Pancreas (tissue), 10 donors: ENCODE results near the gene STK24. TPM values are rescaled to one million over a fixed set of nuclear protein-coding genes. Genes with fewer than 3 reads are reported as not detected.

Experiments
- ATAC-seq, 4 donors: fragments of 200-7000 bp; cut with Tn5 transposase; one replicate each; pipeline versions ENCODE4 v1.8.0 to v1.9.1; 2020; ENCODE audit warnings: mild to moderate bottlenecking in 4 of 4, moderate library complexity in 4 of 4
- DNase-seq, 6 donors: peaks; one replicate each; pipeline ENCODE4 v3.0.0-alpha.2; 2020
- FAIRE-seq: peaks from 2 replicates; lab custom pipeline; 2012; peaks lifted over from hg19 to GRCh38; lab: Jason Lieb, UNC
- H3K27ac ChIP-seq, 4 donors: fragments of 200-600 bp; sonication (generic); 1 replicate in 3 of 4; 2 replicates in 1 of 4; pipeline versions ENCODE4 v1.5.0 to v1.8.0; 2020
- H3K27me3 ChIP-seq, 4 donors: fragments of 200-600 bp; one replicate each; pipeline ENCODE4 v1.8.0; 2021
- H3K36me3 ChIP-seq, 3 donors: fragments of 200-600 bp; sonication (generic) in 1 of 3; one replicate each; pipeline versions ENCODE4 v1.5.0 to v1.8.0; 2020 to 2021
- H3K4me1 ChIP-seq, 3 donors: fragments of 200-600 bp; one replicate each; pipeline ENCODE4 v1.8.0; 2021
- H3K4me3 ChIP-seq, 4 donors: fragments of 200-600 bp; sonication (generic) in 2 of 4; one replicate each; pipeline versions ENCODE4 v1.5.0 to v1.8.0; 2020 to 2021
- H3K9me3 ChIP-seq, 4 donors: fragments of 200-600 bp; one replicate each; pipeline ENCODE4 v1.8.0; 2021
- CTCF ChIP-seq, 4 donors: fragments of 200-600 bp; sonication (generic) in 3 of 4; IDR thresholded peaks; one replicate each; pipeline versions ENCODE4 v1.5.0 to v1.8.0; 2021; ENCODE audit warnings: antibody characterized with exemption in 4 of 4
- WGBS, 2 donors: extraction: QIAGEN DNeasy Blood & Tissue Kit; methylation state at CpG; one replicate each; pipeline ENCODE4 v1.1.7; 2013; 5-methylcytosine and 5-hydroxymethylcytosine counted together
- intact Hi-C, 3 donors: fragments of 100-400 bp; cut with DNase I; formaldehyde crosslinking; loops; one replicate each; pipeline versions ENCODE4 v1.11.1 to v1.14.2; 2022
- polyA plus RNA-seq, 2 donors: library from polyadenylated mRNA; stranded (reverse); fragments of 200-250 nt; gene quantifications; one replicate each; pipeline ENCODE4 v1.2.3, GENCODE V29; 2013
- total RNA-seq, 6 donors: library from RNA; stranded (reverse); fragmentation: NEBNext Ultra II Directional in 4 of 6; extraction: Animal tissue kit (Norgen Biotek cat#: 25700) in 4 of 6; gene quantifications; one replicate each; pipeline versions ENCODE4 v1.2.1 to v1.2.4, GENCODE V29; 2021 to 2023
- donor health status: healthy with polysubstance abuse.
- donor health status: DM: no; HTN: no; CAD: no; lungs with moderate emphysema.
- donor health status: DM: no; HTN: no; CAD: no.
- donor health status: control.
- donor health status: control.
- donor health status: Bipolar disorder and iron deficiency.
- donor health status: DM: yes; HTN: yes; CAD: no.
- donor health status: DM: no; HTN: no; CAD: no.
- donor health status: DM: no; HTN: no; CAD: no.
- donor health status: DM: yes; HTN: yes; CAD: no.

STK24 gene
- total and polyA plus RNA-seq, 8 donors = 15.5 to 55.7 (median 37.4) TPM

DNA sequence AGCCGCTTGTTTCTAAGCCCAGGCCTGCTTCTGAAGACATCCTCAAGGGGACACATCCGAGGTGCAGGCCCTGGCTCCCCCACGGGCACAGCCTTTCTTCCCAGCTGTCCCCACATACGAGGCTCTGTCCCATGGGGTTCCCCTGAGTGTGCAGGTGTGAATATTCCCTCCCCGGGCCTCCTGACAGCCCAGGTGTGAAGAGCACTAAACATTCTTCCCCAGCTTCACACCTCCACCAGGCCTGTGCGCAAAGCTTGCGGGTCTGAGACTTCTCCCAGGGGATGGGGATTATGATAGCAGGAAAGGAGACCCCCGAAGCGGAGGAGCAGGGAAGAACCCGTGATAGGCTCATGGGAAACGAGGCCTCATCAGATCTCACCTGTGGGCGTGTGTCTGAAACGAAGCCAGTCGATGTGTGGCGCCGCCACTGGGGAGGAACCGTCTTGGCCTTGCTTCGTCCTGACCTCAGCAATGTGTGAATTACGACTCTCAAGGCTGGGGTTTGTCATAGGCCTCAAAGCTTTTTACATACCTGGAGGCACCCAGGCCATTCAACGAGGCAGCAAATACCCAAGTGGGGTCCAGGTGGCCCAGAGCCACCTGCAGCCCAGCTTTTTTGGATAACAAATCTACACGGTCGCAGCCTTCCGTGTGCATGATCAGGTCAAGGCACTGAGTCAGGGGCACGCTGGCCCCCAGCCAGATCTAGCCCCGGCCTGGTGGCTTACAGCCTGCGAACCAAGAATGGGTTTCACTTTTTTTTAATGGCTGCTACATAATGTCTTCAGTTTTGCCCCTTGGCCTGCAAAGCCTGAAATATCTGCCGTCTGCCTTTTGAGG is 134.3 kb downstream of the STK24 start:
- Histone ChIP-seq H3K4me1 (no peaks in the 10 kb centered on the region), H3K27ac (no peak overlapping the region), H3K36me3 (peaks cover 0 to 56% (median 14%) of the 10 kb centered on the region in 3 donors), H3K9me3 (no peaks in the 10 kb centered on the region), H3K27me3 (no peaks in the 10 kb centered on the region), H3K4me3 (no peak overlapping the region)
- TF ChIP-seq CTCF (IDR thresholded peaks at IDR 0.05) = no peak
- FAIRE-seq (no peak), ATAC-seq (no peak), DNase-seq (no peak)
- WGBS, 2 donors = 85 to 88% methylated on average over 27 of the region's 27 CpGs
- intact Hi-C loops = loop anchor here in 2 of 3 donors (5.0 to 10.0 kb wide), 3 partner anchors 212 to 402 kb away; no protein-coding TSS in a partner anchor

GRCh38 chr13:98441056-98441676 is 135.7 kb downstream of the STK24 start:
- Histone ChIP-seq H3K27ac (no peak overlapping the region), H3K36me3 (peaks cover 0 to 43% (median 10%) of the 10 kb centered on the region in 3 donors), H3K9me3 (no peaks in the 10 kb centered on the region), H3K27me3 (no peaks in the 10 kb centered on the region), H3K4me1 (no peaks in the 10 kb centered on the region), H3K4me3 (no peak overlapping the region)
- DNase-seq = no peak
- ATAC-seq = no peak
- 87 to 90% methylated on average over 21 of the region's 21 CpGs for WGBS, 2 donors
- intact Hi-C loops = loop anchor here in 2 of 3 donors (5.0 to 10.0 kb wide), 3 partner anchors 214 to 404 kb away; no protein-coding TSS in a partner anchor
- TF ChIP-seq CTCF (IDR thresholded peaks at IDR 0.05) = no peak
- no peak for FAIRE-seq

DNA sequence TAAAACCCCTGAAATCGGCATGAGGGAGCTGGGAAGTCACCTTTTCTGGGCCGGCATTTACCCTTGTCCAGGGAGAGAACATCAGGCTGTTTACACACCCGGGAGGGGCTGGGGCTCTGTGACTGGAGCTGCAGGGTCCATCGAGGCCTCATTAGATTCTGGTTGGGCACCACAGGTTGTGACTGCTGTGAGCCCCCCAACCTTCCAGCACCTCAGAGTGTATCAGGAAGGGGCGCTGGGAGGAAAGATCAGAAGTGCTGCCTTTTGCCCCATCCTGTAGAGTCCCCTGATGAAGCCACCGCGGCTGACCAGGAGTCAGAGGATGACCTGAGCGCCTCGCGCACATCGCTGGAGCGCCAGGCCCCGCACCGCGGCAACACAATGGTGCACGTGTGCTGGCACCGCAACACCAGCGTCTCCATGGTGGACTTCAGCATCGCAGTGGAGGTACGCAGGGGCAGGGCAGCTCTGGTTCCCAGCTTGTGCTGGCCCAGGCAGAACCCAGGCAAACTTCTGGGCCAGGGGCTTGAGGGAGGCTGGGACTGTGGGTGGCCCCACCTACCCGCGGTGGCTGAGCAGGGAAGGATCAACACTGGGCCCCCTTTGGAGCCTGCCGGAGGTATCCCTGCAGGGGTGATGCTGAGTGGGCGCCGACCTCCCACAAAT is 136.4 kb downstream of the STK24 start:
- H3K4me3 ChIP-seq = no peak overlapping the region
- intact Hi-C loops = loop anchor here in 2 of 3 donors (5.0 to 10.0 kb wide), 3 partner anchors 214 to 404 kb away; no protein-coding TSS in a partner anchor
- no peaks in the 10 kb centered on the region for H3K4me1 ChIP-seq
- FAIRE-seq (no peak), ATAC-seq (no peak), DNase-seq (no peak)
- peaks cover 0 to 42% (median 10%) of the 10 kb centered on the region in 3 donors for H3K36me3 ChIP-seq
- no peaks in the 10 kb centered on the region for H3K9me3 ChIP-seq
- H3K27me3 ChIP-seq = no peaks in the 10 kb centered on the region
- 94 to 98% methylated on average over 25 of the region's 25 CpGs for WGBS, 2 donors
- TF ChIP-seq CTCF (IDR thresholded peaks at IDR 0.05) = no peak
- no peak overlapping the region for H3K27ac ChIP-seq

GRCh38 chr13:98439896-98440295 is 137.0 kb downstream of the STK24 start:
- intact Hi-C loops = loop anchor here in 2 of 3 donors (5.0 to 10.0 kb wide), 4 partner anchors 215 to 585 kb away; no protein-coding TSS in a partner anchor

More at GRCh38 chr13:98439896-98440295, 137.0 kb downstream of the STK24 start:
- TF ChIP-seq CTCF (IDR thresholded peaks at IDR 0.05) = no peak
- 91 to 92% methylated on average over 16 of the region's 16 CpGs for WGBS, 2 donors
- Histone ChIP-seq H3K36me3 (peaks cover 0 to 42% (median 10%) of the 10 kb centered on the region in 3 donors), H3K4me3 (no peak overlapping the region), H3K9me3 (no peaks in the 10 kb centered on the region), H3K27ac (no peak overlapping the region), H3K4me1 (no peaks in the 10 kb centered on the region), H3K27me3 (no peaks in the 10 kb centered on the region)
- FAIRE-seq = no peak
- no peak for DNase-seq
- ATAC-seq = no peak
